ENCODE results near the gene ACTRT2. TPM values are rescaled to one million over a fixed set of nuclear protein-coding genes. Genes with fewer than 3 reads are reported as not detected.

ACTRT2 gene
- total RNA-seq, 1 experiment from 2014 or later = not detected

GRCh38 chr1:2989976-2990375 is 31.3 kb upstream of the ACTRT2 start:
- Histone ChIP-seq H3F3A (ENCODE audit: low read length, unreplicated experiment) (no peaks in the 10 kb centered on the region), H2AFZ (ENCODE audit: low read length) (no peak overlapping the region), H3K27me3 (ENCODE audit: low read length) (peaks cover 80% of the 10 kb centered on the region), H3K4me2 (ENCODE audit: low read length) (no peak overlapping the region), H3K36me3 (ENCODE audit: low read depth, low read length) (no peaks in the 10 kb centered on the region), H3K9me3 (ENCODE audit: low read length) (peaks cover 8% of the 10 kb centered on the region; the same call in 1 of the 2 replicates), H3K4me3 (ENCODE audit: low read length) (no peak overlapping the region), H3K79me2 (ENCODE audit: low read length) (no peaks in the 10 kb centered on the region), H3K4me1 (ENCODE audit: insufficient read depth, low read length) (no peaks in the 10 kb centered on the region), H3K9ac (ENCODE audit: low read length) (no peak overlapping the region), H3K27ac (ENCODE audit: low read length) (no peak overlapping the region), H4K20me1 (ENCODE audit: low read length) (no peaks in the 10 kb centered on the region), H3K9me2 (replicated peaks; ENCODE audit: low read length) (no peaks in the 10 kb centered on the region)
- BruUV-seq (replicated peaks) = no TSS peak
- intact Hi-C loops (cut with micrococcal nuclease) = no loop called here
- ATAC-seq (no peak), DNase-seq (no peak)
- no peak for TF ChIP-seq CTCF (conservative IDR thresholded peaks at IDR 0.05; ENCODE audit: low read depth, low read length)
- TF ChIP-seq EZH2phosphoT487 (IDR thresholded peaks at IDR 0.05; ENCODE audit: borderline replicate concordance, low read length) = no peak
- no peak for TF ChIP-seq EZH2 (IDR thresholded peaks at IDR 0.05; ENCODE audit: low read length, unreplicated experiment)
- CTCF ChIA-PET = no interaction called here
- POLR2A ChIA-PET (ENCODE audit: unreplicated experiment) = no interaction called here

- Histone ChIP-seq H3K4me1 (ENCODE audit: insufficient read depth, low read length) (no peaks in the 10 kb centered on the region), H3K36me3 (ENCODE audit: low read depth, low read length) (no peaks in the 10 kb centered on the region), H3F3A (ENCODE audit: low read length, unreplicated experiment) (no peaks in the 10 kb centered on the region), H3K9me2 (replicated peaks; ENCODE audit: low read length) (no peaks in the 10 kb centered on the region), H3K4me2 (ENCODE audit: low read length) (no peak overlapping the region), H3K9me3 (ENCODE audit: low read length) (peaks cover 13% of the 10 kb centered on the region; the same call in 1 of the 2 replicates), H4K20me1 (ENCODE audit: low read length) (no peaks in the 10 kb centered on the region), H3K27me3 (ENCODE audit: low read length) (peaks cover 75% of the 10 kb centered on the region), H3K79me2 (ENCODE audit: low read length) (no peaks in the 10 kb centered on the region), H2AFZ (ENCODE audit: low read length) (no peak overlapping the region), H3K27ac (ENCODE audit: low read length) (no peak overlapping the region), H3K9ac (ENCODE audit: low read length) (no peak overlapping the region), H3K4me3 (ENCODE audit: low read length) (no peak overlapping the region)
- TF ChIP-seq EZH2phosphoT487 (IDR thresholded peaks at IDR 0.05; ENCODE audit: borderline replicate concordance, low read length) (no peak), EZH2 (IDR thresholded peaks at IDR 0.05; ENCODE audit: low read length, unreplicated experiment) (no peak), CTCF (conservative IDR thresholded peaks at IDR 0.05; ENCODE audit: low read depth, low read length) (no peak)
- ATAC-seq = no peak
- DNase-seq = no peak
- POLR2A ChIA-PET (ENCODE audit: unreplicated experiment) = no interaction called here
- CTCF ChIA-PET = no interaction called here
- intact Hi-C loops (cut with micrococcal nuclease) = no loop called here
- no TSS peak for BruUV-seq (replicated peaks)
Observed at GRCh38 chr1:2990376-2991115, 30.7 kb upstream of the ACTRT2 start.

GRCh38 chr1:2991753-2992495 is 29.3 kb upstream of the ACTRT2 start:
- CTCF ChIA-PET = no interaction called here
- BruUV-seq (replicated peaks) = no TSS peak
- H3K9ac ChIP-seq (ENCODE audit: low read length) = no peak overlapping the region

More at GRCh38 chr1:2991753-2992495, 29.3 kb upstream of the ACTRT2 start:
- H4K20me1 ChIP-seq (ENCODE audit: low read length) = no peaks in the 10 kb centered on the region
- ATAC-seq = no peak
- no peak overlapping the region for H3K4me3 ChIP-seq (ENCODE audit: low read length)
- no peaks in the 10 kb centered on the region for H3K4me1 ChIP-seq (ENCODE audit: insufficient read depth, low read length)
- H3K27ac ChIP-seq (ENCODE audit: low read length) = no peak overlapping the region
- no peak overlapping the region for H3K4me2 ChIP-seq (ENCODE audit: low read length)
- no peaks in the 10 kb centered on the region for H3F3A ChIP-seq (ENCODE audit: low read length, unreplicated experiment)
- POLR2A ChIA-PET (ENCODE audit: unreplicated experiment) = no interaction called here
- intact Hi-C loops (cut with micrococcal nuclease) = no loop called here
- H3K79me2 ChIP-seq (ENCODE audit: low read length) = no peaks in the 10 kb centered on the region
- H3K9me2 ChIP-seq (replicated peaks; ENCODE audit: low read length) = no peaks in the 10 kb centered on the region
- H2AFZ ChIP-seq (ENCODE audit: low read length) = no peak overlapping the region
- TF ChIP-seq EZH2 (IDR thresholded peaks at IDR 0.05; ENCODE audit: low read length, unreplicated experiment) (no peak), EZH2phosphoT487 (IDR thresholded peaks at IDR 0.05; ENCODE audit: borderline replicate concordance, low read length) (no peak), CTCF (conservative IDR thresholded peaks at IDR 0.05; ENCODE audit: low read depth, low read length) (no peak)
- H3K27me3 ChIP-seq (ENCODE audit: low read length) = peaks cover 65% of the 10 kb centered on the region
- peaks cover 17% of the 10 kb centered on the region; the same call in 1 of the 2 replicates for H3K9me3 ChIP-seq (ENCODE audit: low read length)
- no peaks in the 10 kb centered on the region for H3K36me3 ChIP-seq (ENCODE audit: low read depth, low read length)
- DNase-seq = no peak

All from PC-3 (cell line).